GM23248 (cell line): ENCODE data around the gene SLC40A1.

Experiments used
- EZH2 ChIP-seq: fragments of 200-600 bp; sonication (generic); IDR thresholded peaks from 2 replicates; pipeline ENCODE4 v1.6.1; 2018; ENCODE audit warnings: antibody characterized with exemption, mild to moderate bottlenecking; ENCODE audit not compliant: insufficient read depth, poor library complexity, severe bottlenecking
- EZH2phosphoT487 ChIP-seq: fragments of 200-600 bp; sonication (generic); IDR thresholded peaks from 2 replicates; pipeline ENCODE4 v1.6.1; 2018; ENCODE audit warnings: antibody characterized with exemption, moderate library complexity, mild to moderate bottlenecking, low read depth; ENCODE audit not compliant: insufficient read depth

GRCh38 chr2:189549449-189549832, 31.1 kb downstream of the SLC40A1 start:
- no peak for TF ChIP-seq EZH2phosphoT487
- TF ChIP-seq EZH2, result no peak
